ENCODE results near the gene SSTR3. TPM values are rescaled to one million over a fixed set of nuclear protein-coding genes. Genes with fewer than 3 reads are reported as not detected.

Gene SSTR3
- total and polyA plus RNA-seq, 9 of the 15 experiments (the other 6 are each of a cell fraction or from before 2014, with no cell fraction given), result 0.03 TPM; not detected in 8

- peak in 1 of 2 experiments; percentile 87; a peak in 2 of 4 replicates for TF ChIP-seq ZNF318 (IDR thresholded peaks at IDR 0.05; ENCODE audit: borderline replicate concordance in 1 of 2, low read depth in 1 of 2)
- TF ChIP-seq, protein P1, sequence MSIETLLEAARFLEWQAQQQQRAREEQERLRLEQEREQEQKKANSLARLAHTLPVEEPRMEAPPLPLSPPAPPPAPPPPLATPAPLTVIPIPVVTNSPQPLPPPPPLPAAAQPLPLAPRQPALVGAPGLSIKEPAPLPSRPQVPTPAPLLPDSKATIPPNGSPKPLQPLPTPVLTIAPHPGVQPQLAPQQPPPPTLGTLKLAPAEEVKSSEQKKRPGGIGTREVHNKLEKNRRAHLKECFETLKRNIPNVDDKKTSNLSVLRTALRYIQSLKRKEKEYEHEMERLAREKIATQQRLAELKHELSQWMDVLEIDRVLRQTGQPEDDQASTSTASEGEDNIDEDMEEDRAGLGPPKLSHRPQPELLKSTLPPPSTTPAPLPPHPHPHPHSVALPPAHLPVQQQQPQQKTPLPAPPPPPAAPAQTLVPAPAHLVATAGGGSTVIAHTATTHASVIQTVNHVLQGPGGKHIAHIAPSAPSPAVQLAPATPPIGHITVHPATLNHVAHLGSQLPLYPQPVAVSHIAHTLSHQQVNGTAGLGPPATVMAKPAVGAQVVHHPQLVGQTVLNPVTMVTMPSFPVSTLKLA (conservative IDR thresholded peaks at IDR 0.05), result peak; percentile 65 to 86
- TF ChIP-seq ZNF717 (CRISPR knock-in tag; IDR thresholded peaks at IDR 0.05), result no peak
- no peak for TF ChIP-seq ZFP30 (CRISPR knock-in tag; IDR thresholded peaks at IDR 0.05; ENCODE audit: borderline replicate concordance)
- TF ChIP-seq CHD2 (IDR thresholded peaks at IDR 0.05; ENCODE audit: low read depth, low read length), result 0 out of 2 replicates have a peak, but pooled peaks have one; percentile 17
- no peak for TF ChIP-seq NFXL1 (CRISPR knock-in tag; IDR thresholded peaks at IDR 0.05)
- no peak for TF ChIP-seq ZNF133 (CRISPR knock-in tag; IDR thresholded peaks at IDR 0.05)
- no peak for TF ChIP-seq XRCC4 (IDR thresholded peaks at IDR 0.05; ENCODE audit: extremely low read depth, insufficient read depth, insufficient read length)
- TF ChIP-seq ETV5 (CRISPR knock-in tag; IDR thresholded peaks at IDR 0.05; ENCODE audit: low read depth), result peak; percentile 95
- no peak for TF ChIP-seq PURB (CRISPR knock-in tag; IDR thresholded peaks at IDR 0.05; ENCODE audit: low read depth)
- no peak for TF ChIP-seq ASH1L (IDR thresholded peaks at IDR 0.05; ENCODE audit: borderline replicate concordance, low read depth, partially characterized antibody)
Observed at GRCh38 chr22:37242395-37242918, 30.2 kb upstream of the SSTR3 start (continued).

Measured in K562 (cell line).